Peyer's patch (tissue), 4 donors: ENCODE data around the gene MED15. TPM values are rescaled to one million over a fixed set of nuclear protein-coding genes. Genes with fewer than 3 reads are reported as not detected.

Source experiments
- DNase-seq, 3 donors: peaks; one replicate each; pipeline ENCODE4 v3.0.0-alpha.2; 2017 to 2019
- H3K27ac ChIP-seq, 4 donors: fragments of 200-600 bp; sonication (generic); one replicate each; pipeline ENCODE4 v1.5.1; 2016 to 2019
- H3K27me3 ChIP-seq, 2 donors: fragments of 200-600 bp; sonication (generic); one replicate each; pipeline ENCODE4 v1.5.1; 2019
- H3K36me3 ChIP-seq, 3 donors: fragments of 200-600 bp; sonication (generic); one replicate each; pipeline ENCODE4 v1.5.1; 2016 to 2019
- H3K4me1 ChIP-seq, 4 donors: fragments of 200-600 bp; sonication (generic); one replicate each; pipeline ENCODE4 v1.5.1; 2016 to 2019
- H3K4me3 ChIP-seq, 4 donors: fragments of 200-600 bp; sonication (generic); 1 replicate in 3 of 4; 2 replicates in 1 of 4; pipeline ENCODE4 v1.5.1; 2016 to 2019; ENCODE audit warnings: mild to moderate bottlenecking in 1 of 4
- H3K9me3 ChIP-seq, 4 donors: fragments of 200-600 bp; sonication (generic); one replicate each; pipeline ENCODE4 v1.5.1; 2016 to 2019; ENCODE audit warnings: mild to moderate bottlenecking in 1 of 4
- CTCF ChIP-seq, 6 experiments: fragments of 450-650 bp in 4 of 6; fragments of 200-600 bp in 2 of 6; sonication (generic) in 1 of 6; IDR thresholded peaks; one replicate each; pipeline ENCODE4 v1.5.1; 2017 to 2019; ENCODE audit warnings: antibody characterized with exemption in 6 of 6, mild to moderate bottlenecking in 3 of 6, moderate library complexity in 1 of 6
- POLR2A ChIP-seq, 2 donors: fragments of 450-650 bp; IDR thresholded peaks; one replicate each; pipeline ENCODE4 v1.5.1; 2017; ENCODE audit warnings: antibody characterized with exemption in 2 of 2, mild to moderate bottlenecking in 2 of 2, moderate library complexity in 2 of 2
- total RNA-seq, 4 donors: library from RNA; depleted of rRNA; stranded (reverse); fragments of >200 nt; gene quantifications; one replicate each; pipeline ENCODE4 v1.1.0, GENCODE V29; 2016

MED15 gene
- total RNA-seq, 4 donors from 2014 or later = 115 to 215 (median 161) TPM

GRCh38 chr22:20549232-20549841 lies 41.9 kb downstream of the MED15 start:
- H3K9me3 ChIP-seq = no peaks in the 10 kb centered on the region

GRCh38 chr22:20550057-20550817 lies 42.8 kb downstream of the MED15 start:
- TF ChIP-seq CTCF (IDR thresholded peaks at IDR 0.05) = no peak
- TF ChIP-seq POLR2A (IDR thresholded peaks at IDR 0.05) = no peak
- peaks cover 0 to 32% (median 0%) of the 10 kb centered on the region in 3 donors for H3K36me3 ChIP-seq
- DNase-seq = no peak
- H3K27ac ChIP-seq = peak overlapping the region; percentile 73 to 84 (median 80)
- H3K9me3 ChIP-seq = no peaks in the 10 kb centered on the region
- peaks cover 0 to 54% (median 26%) of the 10 kb centered on the region in 4 donors for H3K4me1 ChIP-seq
- H3K27me3 ChIP-seq = no peaks in the 10 kb centered on the region
- no peak overlapping the region for H3K4me3 ChIP-seq

More at GRCh38 chr22:20549232-20549841, 41.9 kb downstream of the MED15 start:
- peak in 2 of 3 donors; percentile 71 to 78 for DNase-seq
- Histone ChIP-seq H3K36me3 (peaks cover 0 to 32% (median 0%) of the 10 kb centered on the region in 3 donors), H3K27ac (peak overlapping the region; percentile 73 to 84 (median 80)), H3K4me1 (peaks cover 0 to 53% (median 26%) of the 10 kb centered on the region in 4 donors), H3K27me3 (no peaks in the 10 kb centered on the region), H3K4me3 (no peak overlapping the region)
- no peak for TF ChIP-seq CTCF (IDR thresholded peaks at IDR 0.05)
- TF ChIP-seq POLR2A (IDR thresholded peaks at IDR 0.05) = no peak

GRCh38 chr22:20550851-20551744 lies 43.7 kb downstream of the MED15 start:
- TF ChIP-seq POLR2A (IDR thresholded peaks at IDR 0.05) (no peak), CTCF (IDR thresholded peaks at IDR 0.05) (no peak)
- Histone ChIP-seq H3K4me3 (peak overlapping the region in 1 of 4 donors; percentile 1), H3K27ac (peak overlapping the region; percentile 73 to 84 (median 80)), H3K4me1 (peaks cover 0 to 54% (median 26%) of the 10 kb centered on the region in 4 donors), H3K9me3 (no peaks in the 10 kb centered on the region), H3K27me3 (no peaks in the 10 kb centered on the region), H3K36me3 (peaks cover 0 to 40% (median 0%) of the 10 kb centered on the region in 3 donors)
- DNase-seq = peak in 1 of 3 donors; percentile 48

GRCh38 chr22:20551805-20552442 lies 44.5 kb downstream of the MED15 start:
- Histone ChIP-seq H3K36me3 (peaks cover 0 to 47% (median 0%) of the 10 kb centered on the region in 3 donors), H3K27me3 (no peaks in the 10 kb centered on the region), H3K27ac (peak overlapping the region; percentile 73 to 84 (median 80)), H3K9me3 (no peaks in the 10 kb centered on the region), H3K4me1 (peaks cover 0 to 55% (median 29%) of the 10 kb centered on the region in 4 donors), H3K4me3 (peak overlapping the region in 1 of 4 donors; percentile 3)
- peak in 1 of 3 donors; percentile 44 for DNase-seq
- TF ChIP-seq CTCF (IDR thresholded peaks at IDR 0.05) = peak in 3 of 6 experiments; percentile 10 to 35 (median 29)
- TF ChIP-seq POLR2A (IDR thresholded peaks at IDR 0.05) = no peak
